ENCODE results near the gene LGALS4.
A peak's percentile ranks its signal among the peaks of the same experiment; 100 is the strongest.

The LGALS4 gene

DNA sequence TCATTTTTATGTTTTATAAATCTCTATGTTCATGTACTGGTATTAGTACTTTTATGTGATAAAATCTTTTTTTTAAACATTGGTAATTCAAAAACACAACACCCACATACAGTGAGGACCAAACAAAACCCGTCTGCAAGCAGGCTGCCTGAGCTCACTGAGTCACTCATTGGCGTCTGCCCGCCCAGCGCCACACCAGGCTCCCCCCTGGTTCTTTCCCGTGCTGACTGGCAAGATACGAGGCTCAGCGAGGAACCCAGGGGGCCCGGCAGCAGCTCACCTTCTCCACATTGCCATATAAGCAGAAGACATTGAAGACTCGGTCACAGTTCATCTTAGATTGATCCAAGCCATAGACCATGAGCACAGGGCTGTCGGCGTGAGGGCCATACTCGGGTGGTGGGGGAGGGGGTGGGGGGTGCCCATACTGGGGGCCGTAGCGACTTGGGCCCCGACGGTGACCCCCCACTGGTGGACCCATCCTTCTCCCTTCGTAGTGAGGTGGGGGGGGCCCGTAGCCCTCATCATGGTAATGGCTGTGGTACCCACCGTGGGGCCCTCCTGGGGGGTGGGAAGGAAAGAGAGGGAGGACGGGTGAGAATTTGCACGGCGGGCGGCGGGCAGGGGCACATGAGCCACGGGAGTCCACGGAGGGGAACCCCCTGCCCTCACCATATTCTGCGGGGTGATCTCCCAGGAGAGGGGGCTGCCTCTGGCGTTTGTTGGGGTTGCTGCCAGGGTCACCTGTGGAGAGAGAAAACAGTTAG, 27.3 kb upstream of the LGALS4 start:
- TF ChIP-seq FOXP2 (optimal IDR thresholded peaks at IDR 0.05; ENCODE audit: control extremely low read depth, extremely low read length, insufficient read depth), result no peak
- no peak for TF ChIP-seq POLR2AphosphoS5 (IDR thresholded peaks at IDR 0.05; ENCODE audit: borderline replicate concordance, low read depth, low read length)
- TF ChIP-seq EZH2 (IDR thresholded peaks at IDR 0.05), result no peak
- H3K27ac ChIP-seq, result peak overlapping the region; percentile 70
- H3K9ac ChIP-seq (ENCODE audit: insufficient read length), result no peak overlapping the region
- no peak overlapping the region for H3K4me3 ChIP-seq
- no peaks in the 10 kb centered on the region for H3K9me3 ChIP-seq (ENCODE audit: low read depth, low read length)
- peaks cover 98% of the 10 kb centered on the region for H3K36me3 ChIP-seq (ENCODE audit: insufficient read depth, low read length)
- DNase-seq (ENCODE audit: low read depth, low spot score), result no peak

DNA sequence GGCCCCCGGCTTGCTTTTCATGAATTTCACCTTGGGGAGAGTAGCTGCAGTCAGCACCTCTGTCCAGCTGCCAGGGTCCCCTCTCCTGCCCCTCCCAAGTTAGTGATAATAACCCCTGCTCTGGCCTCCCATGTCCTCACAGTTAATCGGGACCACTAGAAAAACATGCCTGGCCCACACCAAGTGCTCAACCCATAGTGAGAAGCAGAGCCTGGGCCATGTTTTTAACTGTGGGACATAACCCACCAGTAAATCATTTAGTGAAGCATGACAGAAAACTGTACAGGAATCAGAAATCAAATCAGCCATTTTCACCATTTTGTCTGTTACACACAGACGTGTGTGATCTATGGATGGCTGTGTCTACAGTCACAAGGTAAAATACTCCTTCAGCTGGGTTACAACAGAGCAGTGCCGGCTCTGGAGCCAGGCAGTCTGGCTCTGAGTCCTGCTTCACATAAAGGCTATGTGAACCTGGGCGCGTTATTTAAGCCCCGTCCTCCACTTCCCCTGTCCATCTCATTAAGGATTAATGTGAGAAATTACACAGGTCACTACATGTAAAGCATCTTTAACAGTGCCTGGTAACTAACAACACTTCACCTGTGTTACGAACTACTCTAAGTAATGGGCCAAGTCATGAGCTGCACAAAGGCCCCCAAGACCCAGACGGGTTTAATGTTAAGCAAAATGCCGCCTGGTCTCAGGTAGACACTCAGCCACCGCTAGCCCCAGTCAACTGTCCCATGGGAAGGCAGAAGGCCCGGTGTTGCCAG, 26.4 kb upstream of the LGALS4 start:
- TF ChIP-seq FOXP2 (optimal IDR thresholded peaks at IDR 0.05; ENCODE audit: control extremely low read depth, extremely low read length, insufficient read depth), result no peak
- no peak for TF ChIP-seq EZH2 (IDR thresholded peaks at IDR 0.05)
- no peak for TF ChIP-seq POLR2AphosphoS5 (IDR thresholded peaks at IDR 0.05; ENCODE audit: borderline replicate concordance, low read depth, low read length)
- Histone ChIP-seq H3K9me3 (ENCODE audit: low read depth, low read length) (no peaks in the 10 kb centered on the region), H3K27ac (peak overlapping the region; percentile 70), H3K36me3 (ENCODE audit: insufficient read depth, low read length) (peaks cover 90% of the 10 kb centered on the region), H3K4me3 (no peak overlapping the region), H3K9ac (ENCODE audit: insufficient read length) (no peak overlapping the region)
- no peak for DNase-seq (ENCODE audit: low read depth, low spot score)

GRCh38 chr19:38838208-38838985, 25.7 kb upstream of the LGALS4 start:
- TF ChIP-seq FOXP2 (optimal IDR thresholded peaks at IDR 0.05; ENCODE audit: control extremely low read depth, extremely low read length, insufficient read depth) (no peak), POLR2AphosphoS5 (IDR thresholded peaks at IDR 0.05; ENCODE audit: borderline replicate concordance, low read depth, low read length) (peak; percentile 10; the same call in 1 of the 2 replicates), EZH2 (IDR thresholded peaks at IDR 0.05) (no peak)
- Histone ChIP-seq H3K9me3 (ENCODE audit: low read depth, low read length) (no peaks in the 10 kb centered on the region), H3K9ac (ENCODE audit: insufficient read length) (no peak overlapping the region), H3K36me3 (ENCODE audit: insufficient read depth, low read length) (peaks cover 82% of the 10 kb centered on the region), H3K4me3 (no peak overlapping the region), H3K27ac (peak overlapping the region; percentile 70)
- no peak for DNase-seq (ENCODE audit: low read depth, low spot score)

DNA sequence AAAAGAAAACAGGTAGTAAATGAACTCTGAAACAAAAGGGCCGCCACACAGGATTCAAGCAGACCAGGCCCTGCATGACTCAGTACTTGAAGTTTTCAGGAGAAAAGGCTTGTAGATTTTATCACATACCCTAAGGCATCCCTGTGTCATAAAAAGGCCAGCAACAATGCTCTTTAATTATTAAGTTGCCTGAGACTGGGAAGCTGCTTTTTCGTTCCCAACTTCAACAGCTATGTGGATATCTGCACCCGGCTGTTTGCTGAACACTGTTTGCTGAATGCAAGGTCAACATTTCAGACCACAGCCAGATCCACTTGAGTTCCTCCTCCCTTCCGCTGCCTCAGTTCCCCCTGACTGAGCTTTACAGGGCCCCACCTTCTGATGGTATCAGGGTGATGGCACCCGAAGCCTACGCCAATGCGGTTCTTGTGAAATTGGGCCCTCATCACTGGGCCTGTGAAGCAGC, 24.9 kb upstream of the LGALS4 start:
- DNase-seq (ENCODE audit: low read depth, low spot score), result no peak
- Histone ChIP-seq H3K36me3 (ENCODE audit: insufficient read depth, low read length) (peaks cover 75% of the 10 kb centered on the region), H3K9me3 (ENCODE audit: low read depth, low read length) (no peaks in the 10 kb centered on the region), H3K27ac (peak overlapping the region; percentile 57), H3K9ac (ENCODE audit: insufficient read length) (no peak overlapping the region), H3K4me3 (no peak overlapping the region)
- TF ChIP-seq POLR2AphosphoS5 (IDR thresholded peaks at IDR 0.05; ENCODE audit: borderline replicate concordance, low read depth, low read length), result no peak
- TF ChIP-seq EZH2 (IDR thresholded peaks at IDR 0.05), result no peak
- no peak for TF ChIP-seq FOXP2 (optimal IDR thresholded peaks at IDR 0.05; ENCODE audit: control extremely low read depth, extremely low read length, insufficient read depth)

DNA sequence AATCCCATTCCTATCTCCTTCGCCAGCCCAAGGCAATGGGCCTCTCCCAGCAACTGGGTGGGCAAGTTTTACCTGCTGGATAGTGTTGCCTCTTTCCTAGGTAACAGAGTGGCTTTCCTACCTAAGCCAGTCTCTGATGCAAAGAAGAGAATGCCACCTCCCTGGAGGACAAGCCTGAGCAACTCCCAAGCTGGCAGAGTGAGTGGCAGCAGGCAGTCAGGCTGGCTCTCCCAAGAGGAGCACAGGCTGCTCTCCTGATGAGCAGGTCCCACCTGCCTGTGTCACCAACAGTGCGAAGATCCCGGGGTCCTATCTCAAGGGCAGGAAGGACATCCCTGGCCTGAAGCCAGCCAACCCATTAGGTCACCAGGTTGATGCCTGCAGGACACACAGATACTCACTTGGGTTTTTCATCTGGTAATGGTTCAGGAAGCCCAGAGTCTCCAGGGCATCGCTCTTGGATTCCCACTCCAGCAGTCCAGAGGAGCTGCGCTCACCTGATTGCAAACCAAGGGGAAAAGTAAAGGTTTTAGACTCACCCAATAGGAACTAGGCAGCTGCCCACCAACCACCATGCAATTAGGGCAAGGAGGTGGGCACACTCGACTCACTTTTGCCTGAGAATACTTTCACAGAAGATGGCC, 24.4 kb upstream of the LGALS4 start:
- TF ChIP-seq FOXP2 (optimal IDR thresholded peaks at IDR 0.05; ENCODE audit: control extremely low read depth, extremely low read length, insufficient read depth) (no peak), POLR2AphosphoS5 (IDR thresholded peaks at IDR 0.05; ENCODE audit: borderline replicate concordance, low read depth, low read length) (no peak), EZH2 (IDR thresholded peaks at IDR 0.05) (no peak)
- Histone ChIP-seq H3K27ac (peak overlapping the region; percentile 57; the same call in 1 of the 2 replicates), H3K4me3 (no peak overlapping the region), H3K36me3 (ENCODE audit: insufficient read depth, low read length) (peaks cover 69% of the 10 kb centered on the region), H3K9me3 (ENCODE audit: low read depth, low read length) (no peaks in the 10 kb centered on the region), H3K9ac (ENCODE audit: insufficient read length) (no peak overlapping the region)
- DNase-seq (ENCODE audit: low read depth, low spot score), result no peak

DNA sequence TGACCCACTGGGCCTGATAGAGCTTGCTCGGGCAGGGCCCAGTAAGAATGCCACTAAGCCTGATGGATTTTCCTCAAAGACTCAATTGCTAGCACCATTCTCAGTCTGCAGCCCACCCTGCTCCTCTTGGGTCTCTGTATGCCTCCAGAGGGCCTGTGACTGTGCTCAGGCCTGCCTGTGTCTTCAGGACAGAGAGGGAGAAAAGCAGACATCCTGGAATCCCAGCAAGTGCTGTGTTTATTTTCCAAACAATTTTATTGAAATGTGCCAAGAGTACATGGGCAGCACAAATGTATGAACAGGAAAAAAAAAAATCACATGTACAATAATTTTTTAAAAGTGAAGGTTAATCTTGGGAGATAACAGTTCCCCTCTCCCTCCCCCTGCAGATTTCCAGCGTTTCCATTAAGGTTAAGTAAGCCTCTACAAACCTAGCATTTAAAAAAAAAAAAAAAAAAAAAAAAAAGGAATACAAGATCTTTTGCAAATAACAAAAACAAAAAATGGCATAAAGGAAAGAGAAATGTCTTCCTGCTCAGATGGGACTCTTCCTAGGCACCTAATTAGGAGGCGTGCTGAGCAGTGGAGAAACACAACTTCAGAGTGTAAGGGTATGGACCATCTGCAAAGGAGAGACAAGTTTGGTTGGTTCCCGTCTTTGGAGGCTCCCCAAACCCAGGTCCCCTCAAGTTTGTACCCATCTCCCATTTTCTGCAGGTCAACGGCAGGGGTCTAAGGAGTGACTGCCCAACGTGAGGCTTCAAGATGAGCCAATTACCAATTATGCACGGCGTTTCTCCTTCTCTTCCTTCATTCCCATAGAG, 23.6 kb upstream of the LGALS4 start:
- Histone ChIP-seq H3K9ac (ENCODE audit: insufficient read length) (no peak overlapping the region), H3K9me3 (ENCODE audit: low read depth, low read length) (no peaks in the 10 kb centered on the region), H3K4me3 (no peak overlapping the region), H3K27ac (peak overlapping the region; percentile 57), H3K36me3 (ENCODE audit: insufficient read depth, low read length) (peaks cover 62% of the 10 kb centered on the region)
- DNase-seq (ENCODE audit: low read depth, low spot score), result no peak
- TF ChIP-seq EZH2 (IDR thresholded peaks at IDR 0.05) (no peak), FOXP2 (optimal IDR thresholded peaks at IDR 0.05; ENCODE audit: control extremely low read depth, extremely low read length, insufficient read depth) (no peak), POLR2AphosphoS5 (IDR thresholded peaks at IDR 0.05; ENCODE audit: borderline replicate concordance, low read depth, low read length) (no peak)

GRCh38 chr19:38834590-38834989, 21.8 kb upstream of the LGALS4 start:
- TF ChIP-seq EZH2 (IDR thresholded peaks at IDR 0.05) (no peak), POLR2AphosphoS5 (IDR thresholded peaks at IDR 0.05; ENCODE audit: borderline replicate concordance, low read depth, low read length) (no peak; the same call in 1 of the 2 replicates), FOXP2 (optimal IDR thresholded peaks at IDR 0.05; ENCODE audit: control extremely low read depth, extremely low read length, insufficient read depth) (no peak)
- Histone ChIP-seq H3K4me3 (no peak overlapping the region), H3K9ac (ENCODE audit: insufficient read length) (no peak overlapping the region), H3K9me3 (ENCODE audit: low read depth, low read length) (no peaks in the 10 kb centered on the region), H3K36me3 (ENCODE audit: insufficient read depth, low read length) (peaks cover 50% of the 10 kb centered on the region), H3K27ac (peak overlapping the region; percentile 10)
- no peak for DNase-seq (ENCODE audit: low read depth, low spot score)

Data from SK-N-MC (cell line).